Measurements from ENCODE around the gene ZNF740.
"Not testable (repeated sequence)": the region's sequence is repeated elsewhere in the genome, so short reads cannot be mapped to it uniquely, and the experiment has no call there.

- TF ChIP-seq CTCF (conservative IDR thresholded peaks at IDR 0.05; ENCODE audit: low read length); EZH2phosphoT487 (IDR thresholded peaks at IDR 0.05; ENCODE audit: borderline replicate concordance, low read depth, low read length): not testable (repeated sequence)
Measured at GRCh38 chr12:53202316-53202715, 21.8 kb downstream of the ZNF740 start.

All from OCI-LY7 (cell line).